ENCODE results near the gene RNASE13. TPM values are rescaled to one million over a fixed set of nuclear protein-coding genes. Genes with fewer than 3 reads are reported as not detected.

Gene RNASE13
- total and polyA plus RNA-seq, 2 experiments from 2014 or later, result not detected

- no peaks in the 10 kb centered on the region for H3K9me2 ChIP-seq (ENCODE audit: insufficient read depth)
- Mint-ChIP-seq H3K27ac (no peak overlapping the region), H3K4me1 (peaks cover 26% of the 10 kb centered on the region), H3K4me3 (no peak overlapping the region), H3K36me3 (ENCODE audit: low read depth) (no peaks in the 10 kb centered on the region; the same call in 2 of the 3 replicates), H3K9me3 (no peaks in the 10 kb centered on the region), H3K27me3 (ENCODE audit: insufficient read depth, low read depth, poor library complexity) (peaks cover 19% of the 10 kb centered on the region)
- peaks cover 10% of the 10 kb centered on the region for H3K4me1 ChIP-seq (ENCODE audit: insufficient read depth)
- TF ChIP-seq STAT1 (IDR thresholded peaks at IDR 0.05; ENCODE audit: unreplicated experiment) (no peak), EZH2 (IDR thresholded peaks at IDR 0.05; ENCODE audit: low read depth, unreplicated experiment) (no peak), EZH2phosphoT487 (IDR thresholded peaks at IDR 0.05; ENCODE audit: unreplicated experiment) (no peak)
- ATAC-seq (no peak), DNase-seq (ENCODE audit: low spot score) (no peak)
- H2AFZ ChIP-seq, result no peak overlapping the region
- H3F3A ChIP-seq (replicated peaks; ENCODE audit: low read depth), result no peaks in the 10 kb centered on the region
- H3K36me3 ChIP-seq (ENCODE audit: insufficient read depth), result no peaks in the 10 kb centered on the region
- H3K27ac ChIP-seq (ENCODE audit: low read depth), result no peak overlapping the region
- no peak overlapping the region for H3K4me2 ChIP-seq
- no peaks in the 10 kb centered on the region for H3K27me3 ChIP-seq (ENCODE audit: insufficient read depth)
- no peaks in the 10 kb centered on the region for H3K79me2 ChIP-seq (replicated peaks; ENCODE audit: insufficient read depth)
- no peak overlapping the region for H3K4me3 ChIP-seq
- no peaks in the 10 kb centered on the region for H4K20me1 ChIP-seq (replicated peaks; ENCODE audit: insufficient read depth)
These were observed 2.1 kb upstream of the RNASE13 start for GRCh38 chr14:21036751-21037150.

GRCh38 chr14:21033133-21033698, 1.4 kb downstream of the RNASE13 start:
- H3K36me3 ChIP-seq (ENCODE audit: insufficient read depth), result no peaks in the 10 kb centered on the region
- H3K4me1 ChIP-seq (ENCODE audit: insufficient read depth), result no peaks in the 10 kb centered on the region
- no peak overlapping the region for H3K4me2 ChIP-seq
- Mint-ChIP-seq H3K9me3 (no peaks in the 10 kb centered on the region), H3K36me3 (ENCODE audit: low read depth) (no peaks in the 10 kb centered on the region; the same call in 2 of the 3 replicates), H3K4me1 (peaks cover 3% of the 10 kb centered on the region), H3K27me3 (ENCODE audit: insufficient read depth, low read depth, poor library complexity) (peaks cover 11% of the 10 kb centered on the region), H3K4me3 (no peak overlapping the region; the same call in 2 of the 3 replicates), H3K27ac (no peak overlapping the region)
- no peak overlapping the region for H2AFZ ChIP-seq
- H3K79me2 ChIP-seq (replicated peaks; ENCODE audit: insufficient read depth), result no peaks in the 10 kb centered on the region
- no peak for ATAC-seq
- H3K9me2 ChIP-seq (ENCODE audit: insufficient read depth), result peaks cover 6% of the 10 kb centered on the region; the same call in 1 of the 2 replicates
- H3K4me3 ChIP-seq, result no peak overlapping the region
- TF ChIP-seq ETS1 (IDR thresholded peaks at IDR 0.05) (no peak), JUNB (IDR thresholded peaks at IDR 0.05; ENCODE audit: unreplicated experiment) (no peak), ZNF331 (CRISPR knock-in tag; IDR thresholded peaks at IDR 0.05; ENCODE audit: low read depth) (no peak), ZNF462 (CRISPR knock-in tag; IDR thresholded peaks at IDR 0.05) (no peak), POLR2AphosphoS5 (IDR thresholded peaks at IDR 0.05; ENCODE audit: low read depth) (no peak), STAT1 (IDR thresholded peaks at IDR 0.05; ENCODE audit: unreplicated experiment) (no peak)
- TF ChIP-seq, protein P1, sequence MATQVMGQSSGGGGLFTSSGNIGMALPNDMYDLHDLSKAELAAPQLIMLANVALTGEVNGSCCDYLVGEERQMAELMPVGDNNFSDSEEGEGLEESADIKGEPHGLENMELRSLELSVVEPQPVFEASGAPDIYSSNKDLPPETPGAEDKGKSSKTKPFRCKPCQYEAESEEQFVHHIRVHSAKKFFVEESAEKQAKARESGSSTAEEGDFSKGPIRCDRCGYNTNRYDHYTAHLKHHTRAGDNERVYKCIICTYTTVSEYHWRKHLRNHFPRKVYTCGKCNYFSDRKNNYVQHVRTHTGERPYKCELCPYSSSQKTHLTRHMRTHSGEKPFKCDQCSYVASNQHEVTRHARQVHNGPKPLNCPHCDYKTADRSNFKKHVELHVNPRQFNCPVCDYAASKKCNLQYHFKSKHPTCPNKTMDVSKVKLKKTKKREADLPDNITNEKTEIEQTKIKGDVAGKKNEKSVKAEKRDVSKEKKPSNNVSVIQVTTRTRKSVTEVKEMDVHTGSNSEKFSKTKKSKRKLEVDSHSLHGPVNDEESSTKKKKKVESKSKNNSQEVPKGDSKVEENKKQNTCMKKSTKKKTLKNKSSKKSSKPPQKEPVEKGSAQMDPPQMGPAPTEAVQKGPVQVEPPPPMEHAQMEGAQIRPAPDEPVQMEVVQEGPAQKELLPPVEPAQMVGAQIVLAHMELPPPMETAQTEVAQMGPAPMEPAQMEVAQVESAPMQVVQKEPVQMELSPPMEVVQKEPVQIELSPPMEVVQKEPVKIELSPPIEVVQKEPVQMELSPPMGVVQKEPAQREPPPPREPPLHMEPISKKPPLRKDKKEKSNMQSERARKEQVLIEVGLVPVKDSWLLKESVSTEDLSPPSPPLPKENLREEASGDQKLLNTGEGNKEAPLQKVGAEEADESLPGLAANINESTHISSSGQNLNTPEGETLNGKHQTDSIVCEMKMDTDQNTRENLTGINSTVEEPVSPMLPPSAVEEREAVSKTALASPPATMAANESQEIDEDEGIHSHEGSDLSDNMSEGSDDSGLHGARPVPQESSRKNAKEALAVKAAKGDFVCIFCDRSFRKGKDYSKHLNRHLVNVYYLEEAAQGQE (IDR thresholded peaks at IDR 0.05; ENCODE audit: unreplicated experiment), result no peak
- no peak overlapping the region for H3K27ac ChIP-seq (ENCODE audit: low read depth)
- DNase-seq (ENCODE audit: low spot score), result no peak
- no peaks in the 10 kb centered on the region for H3F3A ChIP-seq (replicated peaks; ENCODE audit: low read depth)
- H3K27me3 ChIP-seq (ENCODE audit: insufficient read depth), result no peaks in the 10 kb centered on the region
- no peaks in the 10 kb centered on the region for H4K20me1 ChIP-seq (replicated peaks; ENCODE audit: insufficient read depth)
